SK-N-SH (cell line): ENCODE data around the gene GPR137. TPM values are rescaled to one million over a fixed set of nuclear protein-coding genes. Genes with fewer than 3 reads are reported as not detected.

ENCODE experiments used
- CTCF ChIA-PET: fragments of 300-600, 350-600 bp; formaldehyde crosslinking; extraction: SDS; loops from one replicate; lab custom pipeline; 2021; lab: Yijun Ruan, JAX
- POLR2A ChIA-PET: fragments of 350-600 bp; sonication (Branson Sonifier 250); formaldehyde crosslinking; extraction: SDS; loops from one replicate; lab custom pipeline; 2020; ENCODE audit warnings: antibody characterized with exemption, inconsistent platforms; lab: Yijun Ruan, JAX
- DNase-seq: peaks from one replicate; pipeline ENCODE4 v3.0.0; 2012
- H2AFZ ChIP-seq: fragments of 200-600 bp; sonication (generic); 2 replicates; pipeline ENCODE4 v1.8.1; 2016; ENCODE audit warnings: antibody characterized with exemption, mild to moderate bottlenecking, low read depth
- H3F3A ChIP-seq: fragments of 200-600 bp; sonication (generic); replicated peaks from 2 replicates; pipeline ENCODE3; 2016; ENCODE audit warnings: antibody characterized with exemption, mild to moderate bottlenecking; ENCODE audit not compliant: insufficient read depth
- H3K27ac ChIP-seq, 2 experiments: fragments of 200-500 bp in 1 of 2; fragments of 200-600 bp in 1 of 2; sonication (Bioruptor generic) in 1 of 2; sonication (generic), shearing (Covaris generic) in 1 of 2; 2 replicates each; pipeline versions ENCODE4 v1.5.1 to v1.6.1; 2014 to 2016; ENCODE audit warnings: low read depth in 2 of 2, inconsistent platforms in 1 of 2, low read length in 1 of 2, mild to moderate bottlenecking in 1 of 2, mixed read lengths in 1 of 2
- H3K27me3 ChIP-seq: fragments of 200-600 bp; sonication (generic), shearing (Covaris generic); 2 replicates; pipeline ENCODE4 v1.6.1; 2016; ENCODE audit warnings: mixed run types; ENCODE audit not compliant: insufficient read depth
- H3K36me3 ChIP-seq, 2 experiments: fragments of 200-500 bp in 1 of 2; fragments of 200-600 bp in 1 of 2; sonication (Bioruptor generic) in 1 of 2; sonication (generic) in 1 of 2; replicated peaks in 1 of 2; 2 replicates each; pipeline versions ENCODE3 to v1.5.1; 2014 to 2016; ENCODE audit warnings: low read length in 1 of 2, mild to moderate bottlenecking in 1 of 2; ENCODE audit not compliant: insufficient read depth in 2 of 2, control insufficient read depth in 1 of 2
- H3K4me1 ChIP-seq, 2 experiments: fragments of 200-500 bp in 1 of 2; fragments of 200-600 bp in 1 of 2; sonication (Bioruptor generic) in 1 of 2; sonication (generic), shearing (Covaris generic) in 1 of 2; 2 replicates each; pipeline versions ENCODE4 v1.5.1 to v1.6.1; 2014 to 2016; ENCODE audit warnings: low read depth in 1 of 2, low read length in 1 of 2, mixed run types in 1 of 2; ENCODE audit not compliant: insufficient read depth in 2 of 2, control insufficient read depth in 1 of 2
- H3K4me2 ChIP-seq: fragments of 200-600 bp; sonication (generic), shearing (Covaris generic); 2 replicates; pipeline ENCODE4 v1.6.1; 2017; ENCODE audit warnings: mixed run types
- H3K4me3 ChIP-seq, 2 experiments: fragments of 200-500 bp in 1 of 2; fragments of 200-600 bp in 1 of 2; sonication (Bioruptor generic) in 1 of 2; sonication (generic), shearing (Covaris generic) in 1 of 2; 2 replicates each; pipeline versions ENCODE4 v1.5.1 to v1.8.1; 2014 to 2016; ENCODE audit warnings: low read depth in 2 of 2, inconsistent platforms in 1 of 2, low read length in 1 of 2, mild to moderate bottlenecking in 1 of 2, mixed read lengths in 1 of 2, moderate library complexity in 1 of 2
- H3K79me2 ChIP-seq: fragments of 200-600 bp; sonication (generic); 2 replicates; pipeline ENCODE4 v1.8.1; 2017; ENCODE audit warnings: mild to moderate bottlenecking; ENCODE audit not compliant: insufficient read depth
- H3K9ac ChIP-seq: fragments of 200-600 bp; sonication (generic); 2 replicates; pipeline ENCODE4 v1.6.1; 2017; ENCODE audit warnings: mixed run types
- H3K9me2 ChIP-seq: fragments of 200-600 bp; sonication (generic); 2 replicates; pipeline ENCODE4 v1.6.1; 2017; ENCODE audit warnings: mixed run types
- H3K9me3 ChIP-seq: fragments of 200-600 bp; sonication (generic); 2 replicates; pipeline ENCODE4 v1.6.1; 2017; ENCODE audit warnings: mixed run types, mild to moderate bottlenecking, moderate library complexity
- H4K20me1 ChIP-seq: fragments of 200-600 bp; sonication (generic); 2 replicates; pipeline ENCODE4 v1.6.1; 2017; ENCODE audit warnings: mild to moderate bottlenecking, mixed run types; ENCODE audit not compliant: insufficient read depth
- CTCF ChIP-seq: fragments of 200-600 bp; sonication (generic); IDR thresholded peaks from 2 replicates; pipeline ENCODE4 v1.6.1; 2017; ENCODE audit warnings: antibody characterized with exemption, mild to moderate bottlenecking, moderate library complexity
- ELF1 ChIP-seq: IDR thresholded peaks from 2 replicates; pipeline ENCODE4 v1.4.0; 2012
- EP300 ChIP-seq, 2 experiments: IDR thresholded peaks; 2 replicates each; pipeline versions ENCODE4 v1.4.0 to v1.6.1; 2012; ENCODE audit warnings: borderline replicate concordance in 1 of 2, low read depth in 1 of 2, low read length in 1 of 2
- EZH2phosphoT487 ChIP-seq: fragments of 200-600 bp; sonication (generic); IDR thresholded peaks from 2 replicates; pipeline ENCODE4 v1.6.1; 2017; ENCODE audit warnings: low read depth, mixed run types, mild to moderate bottlenecking, antibody characterized with exemption, moderate library complexity, borderline replicate concordance
- FOSL2 ChIP-seq: IDR thresholded peaks from 2 replicates; pipeline ENCODE4 v1.4.0; 2012; ENCODE audit warnings: low read depth, mild to moderate bottlenecking, moderate library complexity, borderline replicate concordance
- FOXJ3 ChIP-seq: sonication (generic); formaldehyde crosslinking; IDR thresholded peaks from 2 replicates; pipeline ENCODE4 v1.5.1; 2020; ENCODE audit warnings: mild to moderate bottlenecking, missing genetic modification reagents
- GABPA ChIP-seq: IDR thresholded peaks from 2 replicates; pipeline ENCODE4 v1.4.0; 2012; ENCODE audit warnings: low read depth, mild to moderate bottlenecking
- IRF3 ChIP-seq: fragments of 150-350 bp; IDR thresholded peaks from 2 replicates; pipeline ENCODE4 v1.6.1; 2016; ENCODE audit warnings: mild to moderate bottlenecking, low read depth, low read length
- MEF2A ChIP-seq: IDR thresholded peaks from 2 replicates; pipeline ENCODE4 v1.4.0; 2012; ENCODE audit warnings: low read depth, borderline replicate concordance
- MXI1 ChIP-seq: IDR thresholded peaks from 2 replicates; pipeline ENCODE4 v1.6.1; 2012; ENCODE audit warnings: mild to moderate bottlenecking, low read depth, low read length, improper control_type of control experiment
- NFIC ChIP-seq: IDR thresholded peaks from 2 replicates; pipeline ENCODE4 v1.4.0; 2012; ENCODE audit warnings: borderline replicate concordance
- NRF1 ChIP-seq: IDR thresholded peaks from 2 replicates; pipeline ENCODE4 v1.6.1; 2012; ENCODE audit warnings: low read depth, mild to moderate bottlenecking, low read length
- RCOR1 ChIP-seq: fragments of 150-350 bp; IDR thresholded peaks from 2 replicates; pipeline ENCODE4 v1.6.1; 2017; ENCODE audit warnings: antibody characterized with exemption, low read length
- RXRA ChIP-seq: IDR thresholded peaks from 2 replicates; pipeline ENCODE4 v1.4.0; 2012; ENCODE audit warnings: low read depth, mild to moderate bottlenecking, borderline replicate concordance
- TAF1 ChIP-seq: IDR thresholded peaks from 2 replicates; pipeline ENCODE4 v1.6.1; 2012; ENCODE audit warnings: low read depth, mild to moderate bottlenecking, low read length, moderate library complexity, borderline replicate concordance
- TEAD4 ChIP-seq: IDR thresholded peaks from 2 replicates; pipeline ENCODE4 v1.4.0; 2012; ENCODE audit warnings: mild to moderate bottlenecking, borderline replicate concordance; ENCODE audit not compliant: insufficient read depth
- USF1 ChIP-seq: IDR thresholded peaks from 2 replicates; pipeline ENCODE4 v1.4.0; 2012; ENCODE audit warnings: low read depth, borderline replicate concordance
- USF2 ChIP-seq: fragments of 150-350 bp; IDR thresholded peaks from 2 replicates; pipeline ENCODE4 v1.6.1; 2017; ENCODE audit warnings: antibody characterized with exemption, low read length, low read depth, borderline replicate concordance
- YY1 ChIP-seq: IDR thresholded peaks from 2 replicates; pipeline ENCODE4 v1.4.0; 2012; ENCODE audit warnings: low read depth, mild to moderate bottlenecking
- ZBTB33 ChIP-seq: IDR thresholded peaks from 2 replicates; pipeline ENCODE4 v1.4.0; 2012; ENCODE audit warnings: low read depth, borderline replicate concordance
- WGBS: methylation state at CpG from one replicate; pipeline ENCODE4 v1.1.6; 2017; ENCODE audit warnings: low lambda C conversion rate; 5-methylcytosine and 5-hydroxymethylcytosine counted together
- polyA plus RNA-seq, 3 experiments: library from polyadenylated mRNA; depleted of rRNA; stranded (reverse); fragments of >200 nt; gene quantifications; 2 replicates each; pipeline ENCODE4 v1.2.3, GENCODE V29; 2012

The GPR137 gene
- polyA plus RNA-seq, 1 of the 3 experiments (the other 2 are of a cell fraction), result 29.9 TPM

DNA sequence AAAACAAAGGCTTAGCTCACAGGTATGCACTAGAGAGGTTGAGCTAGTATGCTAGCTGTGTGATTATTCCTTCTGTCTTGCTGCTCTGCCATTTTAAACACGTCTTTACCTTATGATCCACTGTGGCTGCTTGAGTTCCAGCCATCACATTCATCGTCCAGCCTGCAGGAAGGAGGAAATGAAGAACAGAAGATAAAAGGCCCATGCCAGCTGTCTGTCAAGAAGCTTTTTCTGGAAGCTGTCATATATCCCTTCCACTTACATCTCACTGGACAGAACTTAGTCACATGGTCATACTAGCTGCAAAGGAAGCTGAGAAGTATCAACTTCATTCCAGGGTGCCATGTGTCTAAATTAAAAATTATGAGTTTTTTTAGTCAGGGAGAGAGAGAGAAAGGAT is 41.7 kb downstream of the GPR137 start:
- H2AFZ ChIP-seq, result no peak overlapping the region
- H3K36me3 ChIP-seq, result no peaks in the 10 kb centered on the region
- no peaks in the 10 kb centered on the region for H3K9me3 ChIP-seq
- H3K27me3 ChIP-seq, result no peaks in the 10 kb centered on the region
- TF ChIP-seq NFIC, result no peak
- TF ChIP-seq RCOR1, result no peak
- TF ChIP-seq FOXJ3 (CRISPR knock-in tag), result no peak
- no peak for TF ChIP-seq USF1
- TF ChIP-seq GABPA, result no peak
- no peak for TF ChIP-seq FOSL2
- no peak for TF ChIP-seq RXRA
- no peak for TF ChIP-seq CTCF
- no peak for TF ChIP-seq YY1
- TF ChIP-seq EZH2phosphoT487, result no peak
- no peak for TF ChIP-seq ZBTB33
- TF ChIP-seq TEAD4, result no peak
- no peak for TF ChIP-seq TAF1
- TF ChIP-seq ELF1, result no peak
- TF ChIP-seq MXI1, result no peak
- TF ChIP-seq EP300 (IDR thresholded peaks at IDR 0.05; ENCODE audit: borderline replicate concordance in 1 of 2, low read depth in 1 of 2, low read length in 1 of 2), result no peak
- no peak for TF ChIP-seq MEF2A
- TF ChIP-seq USF2, result no peak
- no peak for TF ChIP-seq NRF1
- no peak for TF ChIP-seq IRF3
- H3K79me2 ChIP-seq, result no peaks in the 10 kb centered on the region
- 72% methylated on average over 2 of the region's 2 CpGs for WGBS
- H3K4me2 ChIP-seq, result no peak overlapping the region
- H3K4me1 ChIP-seq, result peaks cover 0 to 5% of the 10 kb centered on the region in 2 experiments; a peak in 2 of 4 replicates
- H3K9me2 ChIP-seq, result no peaks in the 10 kb centered on the region
- no peaks in the 10 kb centered on the region for H4K20me1 ChIP-seq
- no peak for DNase-seq
- CTCF ChIA-PET, result interaction anchor here (0.8 to 1.4 kb wide), 2 partner anchors 15 to 28 kb away, joined by 3 to 4 read pairs; no protein-coding TSS in a partner anchor
- no peak overlapping the region for H3K27ac ChIP-seq
- H3F3A ChIP-seq, result peaks cover 14% of the 10 kb centered on the region
- H3K4me3 ChIP-seq, result no peak overlapping the region
- H3K9ac ChIP-seq, result no peak overlapping the region
- POLR2A ChIA-PET, result no interaction called here
